GM19324 (cell line): ENCODE measurements around the gene SORCS3.
A peak's percentile ranks its signal among the peaks of the same experiment; 100 is the strongest.

Experiments
- ATAC-seq: cut with Tn5 transposase; IDR thresholded peaks from one replicate; pipeline ENCODE4 v1.9.1; 2021; ENCODE audit warnings: mild to moderate bottlenecking, moderate library complexity; ENCODE audit not compliant: unreplicated experiment, low FRiP score

SORCS3 gene

GRCh38 chr10:104903433-104903832 lies 262.3 kb downstream of the SORCS3 start:
- ATAC-seq = no peak

- ATAC-seq = no peak
These were observed 263.7 kb downstream of the SORCS3 start for GRCh38 chr10:104904753-104905323.

- ATAC-seq = no peak
These were observed 265.0 kb downstream of the SORCS3 start for GRCh38 chr10:104906112-104906511.

- ATAC-seq = no peak
These were observed 266.4 kb downstream of the SORCS3 start for GRCh38 chr10:104907521-104907920.

GRCh38 chr10:104908581-104908980 lies 267.5 kb downstream of the SORCS3 start:
- ATAC-seq = no peak

GRCh38 chr10:104910712-104911111 lies 269.6 kb downstream of the SORCS3 start:
- no peak for ATAC-seq

GRCh38 chr10:104913390-104913789 lies 272.3 kb downstream of the SORCS3 start:
- ATAC-seq = no peak

- ATAC-seq = no peak
These were observed 279.4 kb downstream of the SORCS3 start for GRCh38 chr10:104920476-104920875.

GRCh38 chr10:104921763-104922162 lies 280.7 kb downstream of the SORCS3 start:
- no peak for ATAC-seq

- peak; percentile 48 for ATAC-seq
These were observed 281.7 kb downstream of the SORCS3 start for GRCh38 chr10:104922810-104923209.

- ATAC-seq = no peak
These were observed 282.4 kb downstream of the SORCS3 start for GRCh38 chr10:104923501-104923900.

- ATAC-seq = no peak
These were observed 283.2 kb downstream of the SORCS3 start for GRCh38 chr10:104924101-104924795.

- no peak for ATAC-seq
These were observed 284.3 kb downstream of the SORCS3 start for GRCh38 chr10:104925232-104925851.

- ATAC-seq = no peak
These were observed 287.6 kb downstream of the SORCS3 start for GRCh38 chr10:104928734-104929133.

GRCh38 chr10:104931612-104932134 lies 290.6 kb downstream of the SORCS3 start:
- no peak for ATAC-seq

GRCh38 chr10:104935656-104936055 lies 294.6 kb downstream of the SORCS3 start:
- no peak for ATAC-seq

- no peak for ATAC-seq
These were observed 296.5 kb downstream of the SORCS3 start for GRCh38 chr10:104937567-104937966.

- no peak for ATAC-seq
These were observed 296.9 kb downstream of the SORCS3 start for GRCh38 chr10:104938031-104938430.

- no peak for ATAC-seq
These were observed 300.6 kb downstream of the SORCS3 start for GRCh38 chr10:104941662-104942061.

GRCh38 chr10:104947314-104947713 lies 306.2 kb downstream of the SORCS3 start:
- ATAC-seq = no peak

GRCh38 chr10:104957178-104957841 lies 316.2 kb downstream of the SORCS3 start:
- no peak for ATAC-seq
